Stimulated activated CD4-positive, alpha-beta T cell treated with anti-CD3 and anti-CD28 coated beads, Interleukin-2, amount 100 ng/mL, for 24 hours (primary cell): Measurements from ENCODE around the gene BBS12.
"Not testable (repeated sequence)": the region's sequence is repeated elsewhere in the genome, so short reads cannot be mapped to it uniquely, and the experiment has no call there.

Source experiments
- DNase-seq, 2 donors: peaks; one replicate each; pipeline ENCODE4 v3.0.0-alpha.2; 2020

BBS12 gene

GRCh38 chr4:122766353-122766705 lies 33.8 kb downstream of the BBS12 start:
- DNase-seq = no peak

- DNase-seq = no peak
Measured at GRCh38 chr4:122766950-122767349, 34.4 kb downstream of the BBS12 start.

GRCh38 chr4:122771724-122772123 lies 39.2 kb downstream of the BBS12 start:
- no peak for DNase-seq

GRCh38 chr4:122772311-122772710 lies 39.8 kb downstream of the BBS12 start:
- no peak for DNase-seq

GRCh38 chr4:122772986-122773385 lies 40.5 kb downstream of the BBS12 start:
- no peak for DNase-seq

GRCh38 chr4:122775039-122775438 lies 42.5 kb downstream of the BBS12 start:
- DNase-seq = no peak

- DNase-seq = no peak
Measured at GRCh38 chr4:122775987-122776836, 43.7 kb downstream of the BBS12 start.

- DNase-seq = no peak
Measured at GRCh38 chr4:122776916-122777315, 44.4 kb downstream of the BBS12 start.

GRCh38 chr4:122777846-122778673 lies 45.6 kb downstream of the BBS12 start:
- DNase-seq = no peak

GRCh38 chr4:122781486-122781885 lies 49.0 kb downstream of the BBS12 start:
- no peak for DNase-seq

- no peak for DNase-seq
Measured at GRCh38 chr4:122783301-122784215, 51.1 kb downstream of the BBS12 start.

GRCh38 chr4:122784261-122784660 lies 51.8 kb downstream of the BBS12 start:
- no peak for DNase-seq

GRCh38 chr4:122785099-122785498 lies 52.6 kb downstream of the BBS12 start:
- DNase-seq = no peak

GRCh38 chr4:122786296-122786695 lies 53.8 kb downstream of the BBS12 start:
- not testable (repeated sequence) for DNase-seq

- not testable (repeated sequence) for DNase-seq
Measured at GRCh38 chr4:122786920-122787319, 54.4 kb downstream of the BBS12 start.

- DNase-seq = no peak
Measured at GRCh38 chr4:122787940-122788339, 55.4 kb downstream of the BBS12 start.

GRCh38 chr4:122788935-122789334 lies 56.4 kb downstream of the BBS12 start:
- no peak for DNase-seq

- no peak for DNase-seq
Measured at GRCh38 chr4:122793811-122794210, 61.3 kb downstream of the BBS12 start.
